Measurements from ENCODE around the gene CCM2. TPM values are rescaled to one million over a fixed set of nuclear protein-coding genes. Genes with fewer than 3 reads are reported as not detected.

CCM2 gene
- polyA plus RNA-seq, 1 donor from 2014 or later: 25.8 TPM

DNA sequence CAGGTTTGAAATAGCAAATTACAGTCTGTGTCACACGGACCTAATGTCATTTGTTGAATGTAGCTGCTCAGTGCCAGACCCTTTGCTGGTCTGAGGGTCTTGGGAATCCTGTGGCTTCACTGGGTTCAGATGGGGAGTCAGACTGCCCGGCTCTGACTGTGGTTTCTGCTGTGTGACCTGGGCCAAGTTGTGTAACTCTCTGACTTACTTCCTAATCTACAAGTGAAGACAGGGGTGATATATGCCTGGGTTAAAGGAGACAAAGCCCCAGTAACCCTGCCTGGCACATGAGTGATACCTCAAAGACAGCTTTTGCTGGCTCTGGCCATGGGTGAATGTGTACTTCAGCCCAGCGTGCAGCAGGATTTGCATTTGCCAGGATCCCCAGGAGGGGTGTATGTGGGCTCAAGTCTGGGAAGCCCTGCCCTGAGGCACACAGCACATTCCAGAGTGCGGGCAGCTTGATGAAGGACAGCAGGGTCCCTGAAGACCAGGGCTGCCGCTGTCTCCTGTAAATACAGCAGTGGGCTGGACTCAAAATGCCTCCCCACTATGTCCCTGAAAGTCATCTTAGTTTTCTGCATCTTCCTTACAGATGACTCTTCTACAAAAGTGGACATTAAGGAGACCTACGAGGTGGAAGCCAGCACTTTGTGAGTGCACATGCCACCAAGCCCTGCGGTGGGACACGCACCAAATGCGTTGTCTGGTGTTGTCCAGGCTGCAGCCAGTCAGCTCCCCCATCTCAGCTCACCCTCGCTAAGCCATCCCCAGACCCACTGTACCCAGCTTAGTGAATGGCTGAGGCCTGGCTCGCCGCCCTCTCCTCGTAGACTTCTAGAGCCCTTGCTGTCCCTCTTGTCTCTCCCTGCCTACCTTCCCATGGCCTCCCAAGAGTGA lies 72.4 kb downstream of the CCM2 start:
- Histone ChIP-seq H3K9me2 (ENCODE audit: insufficient read depth, low read length) (no peaks in the 10 kb centered on the region), H3K36me3 (ENCODE audit: insufficient read depth, low read length) (no peaks in the 10 kb centered on the region), H4K20me1 (ENCODE audit: insufficient read depth) (no peaks in the 10 kb centered on the region), H3K27me3 (ENCODE audit: insufficient read depth, low read depth, low read length) (no peaks in the 10 kb centered on the region), H3K9me3 (ENCODE audit: low read length) (no peaks in the 10 kb centered on the region), H3K27ac (ENCODE audit: low read length) (no peak overlapping the region), H3K4me3 (ENCODE audit: low read length) (no peak overlapping the region), H3K79me2 (replicated peaks; ENCODE audit: insufficient read depth, low read length) (no peaks in the 10 kb centered on the region), H3K4me2 (ENCODE audit: low read length) (no peak overlapping the region), H3F3A (ENCODE audit: insufficient read depth, low read length, poor library complexity, severe bottlenecking) (no peaks in the 10 kb centered on the region), H2AFZ (ENCODE audit: low read depth, low read length) (no peak overlapping the region), H3K9ac (ENCODE audit: low read length) (no peak overlapping the region)
- no peak for TF ChIP-seq EP300 (conservative IDR thresholded peaks at IDR 0.05; ENCODE audit: poor library complexity, severe bottlenecking)
- TF ChIP-seq REST (IDR thresholded peaks at IDR 0.05; ENCODE audit: borderline replicate concordance): no peak
- no peak for TF ChIP-seq EZH2 (IDR thresholded peaks at IDR 0.05; ENCODE audit: borderline replicate concordance, insufficient read depth, low read length, poor library complexity, severe bottlenecking)
- no peak for TF ChIP-seq TAF1 (IDR thresholded peaks at IDR 0.05; ENCODE audit: low read depth)
- TF ChIP-seq RAD21 (conservative IDR thresholded peaks at IDR 0.05): no peak
- no peak for TF ChIP-seq SMC3 (conservative IDR thresholded peaks at IDR 0.05; ENCODE audit: poor library complexity)
- TF ChIP-seq MXI1 (conservative IDR thresholded peaks at IDR 0.05; ENCODE audit: poor library complexity, severe bottlenecking): no peak
- TF ChIP-seq, protein P1, sequence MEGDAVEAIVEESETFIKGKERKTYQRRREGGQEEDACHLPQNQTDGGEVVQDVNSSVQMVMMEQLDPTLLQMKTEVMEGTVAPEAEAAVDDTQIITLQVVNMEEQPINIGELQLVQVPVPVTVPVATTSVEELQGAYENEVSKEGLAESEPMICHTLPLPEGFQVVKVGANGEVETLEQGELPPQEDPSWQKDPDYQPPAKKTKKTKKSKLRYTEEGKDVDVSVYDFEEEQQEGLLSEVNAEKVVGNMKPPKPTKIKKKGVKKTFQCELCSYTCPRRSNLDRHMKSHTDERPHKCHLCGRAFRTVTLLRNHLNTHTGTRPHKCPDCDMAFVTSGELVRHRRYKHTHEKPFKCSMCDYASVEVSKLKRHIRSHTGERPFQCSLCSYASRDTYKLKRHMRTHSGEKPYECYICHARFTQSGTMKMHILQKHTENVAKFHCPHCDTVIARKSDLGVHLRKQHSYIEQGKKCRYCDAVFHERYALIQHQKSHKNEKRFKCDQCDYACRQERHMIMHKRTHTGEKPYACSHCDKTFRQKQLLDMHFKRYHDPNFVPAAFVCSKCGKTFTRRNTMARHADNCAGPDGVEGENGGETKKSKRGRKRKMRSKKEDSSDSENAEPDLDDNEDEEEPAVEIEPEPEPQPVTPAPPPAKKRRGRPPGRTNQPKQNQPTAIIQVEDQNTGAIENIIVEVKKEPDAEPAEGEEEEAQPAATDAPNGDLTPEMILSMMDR (IDR thresholded peaks at IDR 0.05; ENCODE audit: poor library complexity, severe bottlenecking): no peak
- TF ChIP-seq POLR2AphosphoS5 (IDR thresholded peaks at IDR 0.05): no peak

DNA sequence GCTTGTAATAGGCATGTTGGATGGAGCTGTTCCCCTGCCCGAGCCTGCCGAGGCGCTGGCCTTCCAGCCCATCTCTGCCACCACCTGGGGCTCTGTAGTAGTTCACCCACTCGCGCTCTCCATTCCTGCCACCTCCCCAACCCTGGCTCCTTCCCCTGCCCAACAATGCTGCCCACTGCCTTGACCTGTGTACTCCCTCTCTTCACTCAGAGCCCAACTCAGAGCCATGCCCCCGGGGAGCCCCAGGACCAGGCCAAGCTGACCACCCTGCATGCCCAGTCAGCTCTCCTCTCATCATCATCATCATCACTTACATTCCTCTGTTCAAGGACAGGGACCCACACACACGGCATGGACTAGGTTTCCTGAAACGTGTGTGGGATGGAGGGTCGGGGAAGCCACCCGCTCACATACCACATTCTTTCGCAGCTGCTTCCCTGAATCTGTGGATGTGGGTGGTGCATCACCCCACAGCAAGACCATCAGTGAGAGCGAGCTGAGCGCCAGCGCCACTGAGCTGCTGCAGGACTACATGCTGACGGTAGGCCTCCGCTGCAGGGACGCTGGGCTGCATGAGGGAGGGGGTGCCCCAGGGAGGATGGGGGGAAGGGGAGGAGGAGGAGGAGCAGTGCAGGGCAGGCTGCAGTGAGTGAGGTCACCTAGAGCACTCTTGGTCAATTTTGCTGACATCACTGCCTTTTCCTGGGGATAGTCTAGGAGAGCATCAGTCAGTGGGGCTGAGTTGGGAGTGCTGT lies 73.2 kb downstream of the CCM2 start:
- Histone ChIP-seq H3K9me2 (ENCODE audit: insufficient read depth, low read length) (no peaks in the 10 kb centered on the region), H3K36me3 (ENCODE audit: insufficient read depth, low read length) (peaks cover 3% of the 10 kb centered on the region), H3K27ac (ENCODE audit: low read length) (peak overlapping the region; percentile 34), H2AFZ (ENCODE audit: low read depth, low read length) (no peak overlapping the region), H3K9ac (ENCODE audit: low read length) (no peak overlapping the region), H3K9me3 (ENCODE audit: low read length) (no peaks in the 10 kb centered on the region), H3K4me2 (ENCODE audit: low read length) (no peak overlapping the region), H3K4me3 (ENCODE audit: low read length) (no peak overlapping the region), H3K79me2 (replicated peaks; ENCODE audit: insufficient read depth, low read length) (no peaks in the 10 kb centered on the region), H3F3A (ENCODE audit: insufficient read depth, low read length, poor library complexity, severe bottlenecking) (no peaks in the 10 kb centered on the region), H4K20me1 (ENCODE audit: insufficient read depth) (no peaks in the 10 kb centered on the region), H3K27me3 (ENCODE audit: insufficient read depth, low read depth, low read length) (no peaks in the 10 kb centered on the region)
- no peak for TF ChIP-seq RAD21 (conservative IDR thresholded peaks at IDR 0.05)
- TF ChIP-seq EP300 (conservative IDR thresholded peaks at IDR 0.05; ENCODE audit: poor library complexity, severe bottlenecking): no peak
- peak; percentile 18 for TF ChIP-seq POLR2AphosphoS5 (IDR thresholded peaks at IDR 0.05)
- no peak for TF ChIP-seq SMC3 (conservative IDR thresholded peaks at IDR 0.05; ENCODE audit: poor library complexity)
- TF ChIP-seq MXI1 (conservative IDR thresholded peaks at IDR 0.05; ENCODE audit: poor library complexity, severe bottlenecking): no peak
- no peak for TF ChIP-seq EZH2 (IDR thresholded peaks at IDR 0.05; ENCODE audit: borderline replicate concordance, insufficient read depth, low read length, poor library complexity, severe bottlenecking)
- TF ChIP-seq REST (IDR thresholded peaks at IDR 0.05; ENCODE audit: borderline replicate concordance): no peak
